ENCODE measurements around the gene TMEM250.

DNA sequence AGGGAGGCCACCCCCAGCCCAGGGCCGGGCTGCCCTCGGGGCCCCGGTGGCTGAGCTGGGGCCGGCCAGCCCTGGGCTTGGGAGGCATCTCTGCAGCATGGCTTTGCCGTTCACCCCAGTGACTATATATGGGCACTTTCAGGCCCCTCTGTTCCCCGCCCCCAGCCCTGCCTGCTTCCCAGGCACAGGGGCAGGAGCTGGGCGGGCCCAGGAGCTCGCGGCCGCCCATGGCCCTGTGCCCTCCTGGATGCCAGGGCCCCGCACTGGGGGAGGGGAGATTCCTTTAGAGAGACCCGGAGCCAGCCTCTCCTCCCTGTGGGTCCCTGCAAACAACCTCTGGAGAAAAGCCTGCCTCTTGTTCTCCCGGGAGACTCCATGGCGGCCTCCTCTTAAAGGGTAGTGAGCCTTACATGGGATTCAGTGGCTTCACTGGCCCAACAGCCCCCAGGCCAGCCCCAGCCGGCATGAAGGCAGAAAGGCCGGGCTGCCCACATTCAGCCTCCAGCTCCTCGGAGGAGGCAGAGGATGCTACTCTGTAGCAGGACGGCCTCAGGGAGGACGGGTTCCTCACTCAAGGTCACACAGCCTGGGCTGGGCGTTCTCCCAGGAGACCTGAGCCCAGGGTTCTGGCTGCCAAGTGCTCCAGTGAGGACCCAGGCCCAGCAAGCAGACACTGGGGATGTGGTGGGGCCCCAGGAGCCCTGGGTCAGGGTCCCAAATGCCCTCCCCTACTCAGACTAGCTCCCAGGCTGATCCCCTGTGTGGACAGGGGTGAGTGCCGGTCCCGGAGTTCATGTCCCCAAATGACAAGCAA is 27.7 kb downstream of the TMEM250 start:
- TF ChIP-seq, protein P1, sequence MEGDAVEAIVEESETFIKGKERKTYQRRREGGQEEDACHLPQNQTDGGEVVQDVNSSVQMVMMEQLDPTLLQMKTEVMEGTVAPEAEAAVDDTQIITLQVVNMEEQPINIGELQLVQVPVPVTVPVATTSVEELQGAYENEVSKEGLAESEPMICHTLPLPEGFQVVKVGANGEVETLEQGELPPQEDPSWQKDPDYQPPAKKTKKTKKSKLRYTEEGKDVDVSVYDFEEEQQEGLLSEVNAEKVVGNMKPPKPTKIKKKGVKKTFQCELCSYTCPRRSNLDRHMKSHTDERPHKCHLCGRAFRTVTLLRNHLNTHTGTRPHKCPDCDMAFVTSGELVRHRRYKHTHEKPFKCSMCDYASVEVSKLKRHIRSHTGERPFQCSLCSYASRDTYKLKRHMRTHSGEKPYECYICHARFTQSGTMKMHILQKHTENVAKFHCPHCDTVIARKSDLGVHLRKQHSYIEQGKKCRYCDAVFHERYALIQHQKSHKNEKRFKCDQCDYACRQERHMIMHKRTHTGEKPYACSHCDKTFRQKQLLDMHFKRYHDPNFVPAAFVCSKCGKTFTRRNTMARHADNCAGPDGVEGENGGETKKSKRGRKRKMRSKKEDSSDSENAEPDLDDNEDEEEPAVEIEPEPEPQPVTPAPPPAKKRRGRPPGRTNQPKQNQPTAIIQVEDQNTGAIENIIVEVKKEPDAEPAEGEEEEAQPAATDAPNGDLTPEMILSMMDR (IDR thresholded peaks at IDR 0.05; ENCODE audit: low read depth, low read length), result no peak
- no peak for TF ChIP-seq POLR2A (IDR thresholded peaks at IDR 0.05; ENCODE audit: extremely low read depth, insufficient read length)
